ENCODE measurements around the gene ARFGAP1. TPM values are rescaled to one million over a fixed set of nuclear protein-coding genes. Genes with fewer than 3 reads are reported as not detected.

Gene ARFGAP1
- total RNA-seq, 4 donors from 2014 or later, result 31.0 to 55.1 (median 36.9) TPM

DNA sequence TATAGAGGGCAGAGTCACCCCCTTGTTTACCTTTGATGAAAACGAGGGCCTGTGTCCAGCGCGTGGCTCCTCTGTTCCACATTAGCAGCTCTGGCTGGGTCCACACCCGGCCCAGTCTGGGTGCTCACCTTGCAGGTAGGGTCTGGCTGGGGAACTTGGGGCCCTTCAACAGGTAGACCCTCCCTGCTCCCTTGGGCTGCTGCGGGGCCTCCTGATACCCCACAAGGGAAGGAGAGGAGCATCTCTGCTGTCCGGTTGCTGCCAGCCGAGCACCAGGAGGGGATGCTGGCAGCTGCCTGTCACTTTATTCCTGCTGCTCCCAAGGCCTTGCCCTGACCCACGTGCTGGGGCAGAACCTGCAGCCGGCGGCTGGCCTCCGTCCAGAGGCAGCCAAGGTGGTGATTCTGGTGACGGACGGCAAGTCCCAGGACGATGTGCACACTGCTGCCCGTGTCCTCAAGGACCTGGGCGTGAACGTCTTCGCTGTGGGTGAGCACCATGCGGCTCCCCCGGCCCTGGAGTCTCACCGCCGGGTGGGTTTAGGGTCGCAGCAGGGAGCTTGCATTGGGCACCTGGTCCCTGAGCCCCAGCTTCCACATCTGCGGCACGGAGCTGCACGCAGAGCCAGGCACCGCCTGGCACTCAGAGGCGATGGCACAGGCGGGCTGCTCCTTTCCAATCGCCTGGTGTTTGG lies 35.8 kb downstream of the ARFGAP1 start:
- no peak overlapping the region for H3K4me3 ChIP-seq (ENCODE audit: low read depth, poor library complexity, severe bottlenecking)
- DNase-seq (ENCODE audit: low spot score in 2 of 2), result no peak
- 71 to 77% methylated on average over 14 to 23 of the region's 30 CpGs for WGBS, 2 donors
- TF ChIP-seq, protein P1, sequence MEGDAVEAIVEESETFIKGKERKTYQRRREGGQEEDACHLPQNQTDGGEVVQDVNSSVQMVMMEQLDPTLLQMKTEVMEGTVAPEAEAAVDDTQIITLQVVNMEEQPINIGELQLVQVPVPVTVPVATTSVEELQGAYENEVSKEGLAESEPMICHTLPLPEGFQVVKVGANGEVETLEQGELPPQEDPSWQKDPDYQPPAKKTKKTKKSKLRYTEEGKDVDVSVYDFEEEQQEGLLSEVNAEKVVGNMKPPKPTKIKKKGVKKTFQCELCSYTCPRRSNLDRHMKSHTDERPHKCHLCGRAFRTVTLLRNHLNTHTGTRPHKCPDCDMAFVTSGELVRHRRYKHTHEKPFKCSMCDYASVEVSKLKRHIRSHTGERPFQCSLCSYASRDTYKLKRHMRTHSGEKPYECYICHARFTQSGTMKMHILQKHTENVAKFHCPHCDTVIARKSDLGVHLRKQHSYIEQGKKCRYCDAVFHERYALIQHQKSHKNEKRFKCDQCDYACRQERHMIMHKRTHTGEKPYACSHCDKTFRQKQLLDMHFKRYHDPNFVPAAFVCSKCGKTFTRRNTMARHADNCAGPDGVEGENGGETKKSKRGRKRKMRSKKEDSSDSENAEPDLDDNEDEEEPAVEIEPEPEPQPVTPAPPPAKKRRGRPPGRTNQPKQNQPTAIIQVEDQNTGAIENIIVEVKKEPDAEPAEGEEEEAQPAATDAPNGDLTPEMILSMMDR (IDR thresholded peaks at IDR 0.05), result no peak
- no peak for TF ChIP-seq POLR2A (IDR thresholded peaks at IDR 0.05)
- intact Hi-C loops (cut with DNase I; ENCODE audit: low total_unique reads), result no loop called here

GRCh38 chr20:63309261-63310071 lies 36.9 kb downstream of the ARFGAP1 start:
- 32 to 43% methylated on average over 22 to 32 of the region's 35 CpGs for WGBS, 2 donors
- TF ChIP-seq, protein P1 (IDR thresholded peaks at IDR 0.05), result peak in 1 of 3 donors; percentile 8
- TF ChIP-seq POLR2A (IDR thresholded peaks at IDR 0.05), result no peak
- no peak for DNase-seq (ENCODE audit: low spot score in 2 of 2)
- intact Hi-C loops (cut with DNase I; ENCODE audit: low total_unique reads), result loop anchor here (10.0 kb wide), 1 partner anchor 75 kb away; no protein-coding TSS in a partner anchor
- no peak overlapping the region for H3K4me3 ChIP-seq (ENCODE audit: low read depth, poor library complexity, severe bottlenecking)

DNA sequence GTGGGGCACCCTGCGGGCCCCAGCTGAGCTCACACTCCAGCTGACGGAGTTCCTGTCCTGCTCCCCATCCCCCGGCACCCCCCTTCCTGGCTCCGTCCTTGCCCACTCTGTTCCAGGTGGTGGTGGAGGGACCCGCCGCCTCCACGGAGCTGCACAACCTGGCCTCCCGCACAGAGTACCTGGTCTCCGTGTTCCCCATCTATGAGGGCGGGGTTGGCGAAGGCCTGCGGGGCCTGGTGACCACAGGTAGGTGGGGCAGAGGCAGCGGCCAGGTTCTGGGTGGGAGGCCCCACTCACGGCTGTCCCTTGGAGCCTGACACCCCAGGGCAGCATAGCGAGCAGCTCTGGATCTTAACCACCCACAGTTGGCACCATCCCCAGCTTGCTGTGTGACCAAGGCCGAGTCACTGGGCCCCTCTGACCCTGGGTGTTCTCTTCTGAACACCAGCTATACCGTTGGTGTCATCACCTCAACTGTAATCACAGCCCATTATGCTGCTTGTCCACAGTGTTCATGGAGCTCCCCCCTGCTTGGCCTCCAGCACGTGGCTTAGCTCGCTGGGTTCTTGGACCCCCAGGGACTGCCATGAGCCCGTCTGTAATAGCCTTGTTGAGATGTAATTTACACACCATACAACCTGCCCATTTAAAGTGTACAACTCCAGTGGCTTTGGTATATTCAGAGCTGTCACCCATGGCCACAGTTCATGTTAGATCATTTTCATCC lies 37.8 kb downstream of the ARFGAP1 start:
- no peak overlapping the region for H3K4me3 ChIP-seq (ENCODE audit: low read depth, poor library complexity, severe bottlenecking)
- intact Hi-C loops (cut with DNase I; ENCODE audit: low total_unique reads), result loop anchor here (10.0 kb wide), 1 partner anchor 74 kb away; no protein-coding TSS in a partner anchor
- WGBS, 2 donors, result 49 to 61% methylated on average over 14 to 17 of the region's 20 CpGs
- no peak for TF ChIP-seq POLR2A (IDR thresholded peaks at IDR 0.05)
- TF ChIP-seq, protein P1 (IDR thresholded peaks at IDR 0.05), result no peak
- DNase-seq (ENCODE audit: low spot score in 2 of 2), result no peak

DNA sequence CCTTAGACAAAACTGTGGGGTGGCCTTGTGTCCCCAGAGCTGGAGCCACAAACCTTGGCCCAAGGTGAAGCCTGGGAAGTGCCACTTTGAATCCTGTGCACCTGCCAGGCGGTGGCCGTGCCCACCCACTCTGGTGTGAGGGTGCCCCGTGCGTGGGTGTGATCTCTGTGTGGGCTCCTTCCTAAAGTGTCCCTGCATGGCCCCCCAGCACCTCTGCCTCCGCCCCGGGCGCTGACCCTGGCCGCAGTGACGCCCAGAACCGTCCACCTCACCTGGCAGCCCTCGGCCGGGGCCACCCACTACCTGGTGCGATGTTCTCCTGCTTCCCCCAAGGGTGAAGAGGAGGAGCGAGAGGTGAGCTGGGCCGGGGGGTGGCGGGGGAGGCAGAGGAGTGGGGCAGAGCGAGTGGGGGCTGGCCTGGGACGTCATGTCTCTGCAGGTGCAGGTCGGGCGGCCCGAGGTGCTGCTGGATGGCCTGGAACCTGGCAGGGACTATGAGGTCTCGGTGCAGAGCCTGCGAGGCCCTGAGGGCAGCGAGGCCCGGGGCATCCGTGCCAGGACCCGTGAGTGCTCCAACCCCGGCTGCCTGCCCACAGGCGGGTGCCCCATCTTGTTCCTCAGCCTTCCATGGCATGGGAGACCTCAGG lies 38.7 kb downstream of the ARFGAP1 start:
- no peak overlapping the region for H3K4me3 ChIP-seq (ENCODE audit: low read depth, poor library complexity, severe bottlenecking)
- DNase-seq (ENCODE audit: low spot score in 2 of 2), result no peak
- intact Hi-C loops (cut with DNase I; ENCODE audit: low total_unique reads), result loop anchor here (10.0 kb wide), 1 partner anchor 73 kb away; no protein-coding TSS in a partner anchor
- no peak for TF ChIP-seq POLR2A (IDR thresholded peaks at IDR 0.05)
- TF ChIP-seq, protein P1 (IDR thresholded peaks at IDR 0.05), result no peak
- 61 to 63% methylated on average over 23 to 28 of the region's 29 CpGs for WGBS, 2 donors

GRCh38 chr20:63311833-63312243 lies 39.2 kb downstream of the ARFGAP1 start:
- no peak overlapping the region for H3K4me3 ChIP-seq (ENCODE audit: low read depth, poor library complexity, severe bottlenecking)
- no peak for TF ChIP-seq POLR2A (IDR thresholded peaks at IDR 0.05)
- intact Hi-C loops (cut with DNase I; ENCODE audit: low total_unique reads), result loop anchor here (10.0 kb wide), 1 partner anchor 73 kb away; no protein-coding TSS in a partner anchor
- no peak for DNase-seq (ENCODE audit: low spot score in 2 of 2)
- WGBS, 2 donors, result 69% methylated on average over 13 to 18 of the region's 18 CpGs

Measured in lower leg skin (tissue), 4 donors.